Activated T-helper 17 cell treated with anti-CD3 and anti-CD28 coated beads, Interleukin-2, amount 50 U/mL, for 72 hours (primary cell): ENCODE data around the gene MAN2A2. TPM values are rescaled to one million over a fixed set of nuclear protein-coding genes. Genes with fewer than 3 reads are reported as not detected.
A peak's percentile ranks its signal among the peaks of the same experiment; 100 is the strongest.
"Not testable (repeated sequence)": the region's sequence is repeated elsewhere in the genome, so short reads cannot be mapped to it uniquely, and the experiment has no call there.

ENCODE experiments used
- ATAC-seq: fragments of 150-1000 bp; cut with Tn5 transposase; replicated peaks from 2 replicates; pipeline ENCODE4 v1.10.0; 2021; ENCODE audit warnings: mild to moderate bottlenecking, moderate library complexity
- H3K27ac Mint-ChIP-seq: one replicate; pipeline ENCODE4 v1.8.0; 2022; ENCODE audit warnings: mixed read lengths
- H3K27me3 Mint-ChIP-seq: one replicate; pipeline ENCODE4 v1.8.0; 2022; ENCODE audit warnings: mixed read lengths
- H3K36me3 Mint-ChIP-seq: one replicate; pipeline ENCODE4 v1.8.0; 2022; ENCODE audit warnings: low read depth, mild to moderate bottlenecking, mixed read lengths
- H3K4me1 Mint-ChIP-seq: one replicate; pipeline ENCODE4 v1.8.0; 2022; ENCODE audit warnings: mixed read lengths
- H3K4me3 Mint-ChIP-seq: one replicate; pipeline ENCODE4 v1.8.0; 2022; ENCODE audit warnings: mild to moderate bottlenecking, mixed read lengths
- H3K9me3 Mint-ChIP-seq: one replicate; pipeline ENCODE4 v1.8.0; 2022; ENCODE audit warnings: mixed read lengths
- total RNA-seq, 2 donors: library from RNA; stranded (reverse); gene quantifications; one replicate each; pipeline ENCODE4 v1.2.3, GENCODE V29; 2022

MAN2A2 gene
- total RNA-seq, 2 donors from 2014 or later, result 121 to 127 TPM

- Mint-ChIP-seq H3K27ac (no peak overlapping the region), H3K9me3 (no peaks in the 10 kb centered on the region), H3K27me3 (no peaks in the 10 kb centered on the region), H3K4me1 (no peaks in the 10 kb centered on the region), H3K36me3 (peaks cover 96% of the 10 kb centered on the region), H3K4me3 (no peak overlapping the region)
- ATAC-seq, result no peak
Observed at GRCh38 chr15:90911906-90912769, 9.0 kb downstream of the MAN2A2 start.

GRCh38 chr15:90912770-90913075, 9.6 kb downstream of the MAN2A2 start:
- Mint-ChIP-seq H3K27me3 (no peaks in the 10 kb centered on the region), H3K9me3 (no peaks in the 10 kb centered on the region), H3K4me3 (no peak overlapping the region), H3K27ac (no peak overlapping the region), H3K4me1 (no peaks in the 10 kb centered on the region), H3K36me3 (peaks cover 96% of the 10 kb centered on the region)
- no peak for ATAC-seq

GRCh38 chr15:90913398-90913944, 10.4 kb downstream of the MAN2A2 start:
- no peaks in the 10 kb centered on the region for H3K9me3 Mint-ChIP-seq
- ATAC-seq, result no peak
- no peaks in the 10 kb centered on the region for H3K27me3 Mint-ChIP-seq
- no peaks in the 10 kb centered on the region for H3K4me1 Mint-ChIP-seq
- H3K36me3 Mint-ChIP-seq, result peaks cover 98% of the 10 kb centered on the region
- no peak overlapping the region for H3K27ac Mint-ChIP-seq
- H3K4me3 Mint-ChIP-seq, result no peak overlapping the region

GRCh38 chr15:90914305-90915080, 11.4 kb downstream of the MAN2A2 start:
- H3K27me3 Mint-ChIP-seq, result no peaks in the 10 kb centered on the region
- ATAC-seq, result no peak
- H3K4me1 Mint-ChIP-seq, result no peaks in the 10 kb centered on the region
- H3K9me3 Mint-ChIP-seq, result no peaks in the 10 kb centered on the region
- peaks cover 98% of the 10 kb centered on the region for H3K36me3 Mint-ChIP-seq
- H3K4me3 Mint-ChIP-seq, result no peak overlapping the region
- no peak overlapping the region for H3K27ac Mint-ChIP-seq

GRCh38 chr15:90915216-90915807, 12.2 kb downstream of the MAN2A2 start:
- Mint-ChIP-seq H3K27ac (no peak overlapping the region), H3K4me1 (peaks cover 4% of the 10 kb centered on the region), H3K9me3 (no peaks in the 10 kb centered on the region), H3K36me3 (peaks cover 98% of the 10 kb centered on the region), H3K4me3 (no peak overlapping the region), H3K27me3 (no peaks in the 10 kb centered on the region)
- ATAC-seq, result no peak

- Mint-ChIP-seq H3K27ac (no peak overlapping the region), H3K27me3 (no peaks in the 10 kb centered on the region), H3K4me3 (no peak overlapping the region), H3K9me3 (no peaks in the 10 kb centered on the region), H3K36me3 (peaks cover 98% of the 10 kb centered on the region), H3K4me1 (peaks cover 4% of the 10 kb centered on the region)
- ATAC-seq, result no peak
Observed at GRCh38 chr15:90915808-90916440, 12.8 kb downstream of the MAN2A2 start.

- Mint-ChIP-seq H3K4me1 (peaks cover 4% of the 10 kb centered on the region), H3K27ac (no peak overlapping the region), H3K27me3 (no peaks in the 10 kb centered on the region), H3K9me3 (no peaks in the 10 kb centered on the region), H3K4me3 (no peak overlapping the region), H3K36me3 (peaks cover 98% of the 10 kb centered on the region)
- no peak for ATAC-seq
Observed at GRCh38 chr15:90916461-90916860, 13.4 kb downstream of the MAN2A2 start.

- Mint-ChIP-seq H3K4me1 (peaks cover 4% of the 10 kb centered on the region), H3K9me3 (no peaks in the 10 kb centered on the region), H3K36me3 (peaks cover 96% of the 10 kb centered on the region), H3K27ac (no peak overlapping the region), H3K4me3 (no peak overlapping the region), H3K27me3 (no peaks in the 10 kb centered on the region)
- no peak for ATAC-seq
Observed at GRCh38 chr15:90917569-90917968, 14.5 kb downstream of the MAN2A2 start.

GRCh38 chr15:90918034-90918788, 15.1 kb downstream of the MAN2A2 start:
- H3K36me3 Mint-ChIP-seq, result peaks cover 97% of the 10 kb centered on the region
- H3K9me3 Mint-ChIP-seq, result no peaks in the 10 kb centered on the region
- H3K27me3 Mint-ChIP-seq, result no peaks in the 10 kb centered on the region
- H3K4me1 Mint-ChIP-seq, result peaks cover 9% of the 10 kb centered on the region
- no peak for ATAC-seq
- peak overlapping the region; percentile 50 for H3K27ac Mint-ChIP-seq
- H3K4me3 Mint-ChIP-seq, result no peak overlapping the region

GRCh38 chr15:90918835-90919234, 15.7 kb downstream of the MAN2A2 start:
- H3K9me3 Mint-ChIP-seq, result no peaks in the 10 kb centered on the region
- peak overlapping the region; percentile 50 for H3K27ac Mint-ChIP-seq
- peaks cover 90% of the 10 kb centered on the region for H3K36me3 Mint-ChIP-seq
- H3K4me1 Mint-ChIP-seq, result peaks cover 10% of the 10 kb centered on the region
- no peaks in the 10 kb centered on the region for H3K27me3 Mint-ChIP-seq
- no peak for ATAC-seq
- H3K4me3 Mint-ChIP-seq, result no peak overlapping the region

GRCh38 chr15:90921887-90922286, 18.8 kb downstream of the MAN2A2 start:
- H3K36me3 Mint-ChIP-seq, result peaks cover 60% of the 10 kb centered on the region
- H3K9me3 Mint-ChIP-seq, result no peaks in the 10 kb centered on the region
- no peak for ATAC-seq
- H3K27me3 Mint-ChIP-seq, result no peaks in the 10 kb centered on the region
- peak overlapping the region; percentile 84 for H3K27ac Mint-ChIP-seq
- H3K4me1 Mint-ChIP-seq, result peaks cover 22% of the 10 kb centered on the region
- no peak overlapping the region for H3K4me3 Mint-ChIP-seq

- Mint-ChIP-seq H3K27ac (peak overlapping the region; percentile 84), H3K36me3 (peaks cover 51% of the 10 kb centered on the region), H3K4me1 (peaks cover 22% of the 10 kb centered on the region), H3K4me3 (peak overlapping the region; percentile 63)
- H3K27me3 Mint-ChIP-seq, H3K9me3 Mint-ChIP-seq: not testable (repeated sequence)
- ATAC-seq, result peak; percentile 95
Observed at GRCh38 chr15:90922712-90923322, 19.7 kb downstream of the MAN2A2 start.

- peaks cover 35% of the 10 kb centered on the region for H3K36me3 Mint-ChIP-seq
- H3K4me1 Mint-ChIP-seq, result peaks cover 22% of the 10 kb centered on the region
- H3K9me3 Mint-ChIP-seq, result no peaks in the 10 kb centered on the region
- no peaks in the 10 kb centered on the region for H3K27me3 Mint-ChIP-seq
- peak; percentile 76 for ATAC-seq
- peak overlapping the region; percentile 63 for H3K4me3 Mint-ChIP-seq
- H3K27ac Mint-ChIP-seq, result peak overlapping the region; percentile 84
Observed at GRCh38 chr15:90924375-90924774, 21.3 kb downstream of the MAN2A2 start.
